Islet precursor cell (in vitro differentiated cells): ENCODE results near the gene SPSB3.
A peak's percentile ranks its signal among the peaks of the same experiment; 100 is the strongest.

Source experiments
- DNase-seq: peaks from one replicate; pipeline ENCODE4 v3.0.0-alpha.2; 2018

The SPSB3 gene

GRCh38 chr16:1782408-1783264 is at the start of gene SPSB3, which contains the start of gene NUBP2:
TSS of gene SPSB3 (minus strand) at chr16:1782571. CDS start at chr16:1781483, 1,088 bp downstream.
TSS of gene NUBP2 (plus strand) at chr16:1782960. CDS start at chr16:1783021, 61 bp downstream.
- peak; percentile 100 for DNase-seq

DNA sequence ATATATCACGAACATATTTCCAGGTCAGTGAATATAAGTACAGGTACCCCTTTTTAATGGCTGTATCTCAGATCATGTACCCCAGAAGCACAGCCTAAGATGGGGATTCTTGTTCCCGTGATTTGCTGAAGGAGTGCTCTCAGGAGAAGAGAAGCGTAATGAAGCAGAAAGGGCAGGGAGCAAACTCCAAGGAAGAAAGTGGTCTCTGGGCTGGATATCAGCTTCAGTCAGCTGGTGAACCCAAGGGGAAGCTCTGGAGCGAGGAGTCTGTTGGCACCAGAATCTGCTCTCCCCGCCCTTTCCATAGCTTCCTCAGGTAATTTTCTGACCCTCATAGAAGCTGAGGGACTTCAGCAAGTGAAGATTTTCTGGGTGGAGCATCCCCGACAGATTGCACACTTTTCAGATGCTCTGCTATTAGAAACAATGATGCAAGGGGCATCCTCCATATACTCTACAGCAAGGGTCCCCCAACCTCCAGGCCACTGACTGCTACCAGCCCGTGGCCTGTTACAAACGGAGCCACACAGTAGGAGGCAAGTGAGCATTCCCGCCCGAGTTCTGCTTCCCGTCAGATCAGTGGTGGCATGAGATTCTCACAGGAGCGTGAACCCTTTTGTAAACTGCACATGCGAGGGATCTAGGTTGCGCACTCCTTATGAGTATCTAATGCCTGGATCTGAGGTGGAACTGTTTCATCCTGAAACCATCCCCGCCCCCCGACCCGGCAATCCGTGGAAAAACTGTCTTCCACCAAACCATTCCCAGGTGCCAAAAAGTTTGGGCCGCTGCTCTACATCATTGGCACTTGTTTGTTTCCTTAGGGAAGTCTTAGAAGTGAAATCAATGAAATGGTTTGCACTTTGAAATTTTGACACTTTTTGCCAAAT is 49.1 kb upstream of the SPSB3 start:
- no peak for DNase-seq

- no peak for DNase-seq
Measured at GRCh38 chr16:1830213-1830612, 47.8 kb upstream of the SPSB3 start.

DNA sequence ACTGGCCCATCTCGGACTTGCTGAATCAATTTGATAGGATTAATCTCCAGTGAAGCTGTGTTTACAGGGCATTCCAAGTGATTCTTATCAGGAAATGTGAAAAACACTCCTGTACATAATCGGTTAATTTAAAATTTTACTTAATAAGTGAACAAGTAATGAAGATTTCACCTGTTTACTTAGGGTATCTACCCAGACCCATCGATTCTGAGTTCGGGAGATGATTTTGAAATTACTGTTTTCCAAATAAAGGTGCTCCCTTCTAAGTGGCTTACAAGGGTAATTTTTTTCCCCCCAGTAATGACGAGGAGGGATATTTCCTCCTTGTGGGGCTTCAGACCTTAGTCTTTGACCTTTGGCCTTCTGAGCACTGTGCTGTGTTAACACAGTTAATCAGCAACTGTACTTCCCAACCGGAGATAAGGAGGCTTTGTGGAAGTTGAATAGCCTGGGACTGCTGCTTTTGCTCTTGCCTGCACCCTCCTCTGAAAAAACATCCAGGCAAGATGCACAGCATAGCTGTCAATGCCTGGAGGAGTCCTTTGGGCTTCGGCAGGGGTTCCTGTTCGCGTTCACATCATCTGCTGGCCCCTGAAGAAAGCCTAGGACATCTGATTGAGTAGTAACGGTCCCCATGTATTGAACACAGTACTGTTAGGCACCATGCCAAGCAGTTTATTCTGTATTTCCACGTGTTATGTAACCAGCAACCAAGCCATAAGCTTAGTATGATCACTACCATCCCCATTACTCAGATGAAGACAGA is 46.5 kb upstream of the SPSB3 start:
- no peak for DNase-seq

DNA sequence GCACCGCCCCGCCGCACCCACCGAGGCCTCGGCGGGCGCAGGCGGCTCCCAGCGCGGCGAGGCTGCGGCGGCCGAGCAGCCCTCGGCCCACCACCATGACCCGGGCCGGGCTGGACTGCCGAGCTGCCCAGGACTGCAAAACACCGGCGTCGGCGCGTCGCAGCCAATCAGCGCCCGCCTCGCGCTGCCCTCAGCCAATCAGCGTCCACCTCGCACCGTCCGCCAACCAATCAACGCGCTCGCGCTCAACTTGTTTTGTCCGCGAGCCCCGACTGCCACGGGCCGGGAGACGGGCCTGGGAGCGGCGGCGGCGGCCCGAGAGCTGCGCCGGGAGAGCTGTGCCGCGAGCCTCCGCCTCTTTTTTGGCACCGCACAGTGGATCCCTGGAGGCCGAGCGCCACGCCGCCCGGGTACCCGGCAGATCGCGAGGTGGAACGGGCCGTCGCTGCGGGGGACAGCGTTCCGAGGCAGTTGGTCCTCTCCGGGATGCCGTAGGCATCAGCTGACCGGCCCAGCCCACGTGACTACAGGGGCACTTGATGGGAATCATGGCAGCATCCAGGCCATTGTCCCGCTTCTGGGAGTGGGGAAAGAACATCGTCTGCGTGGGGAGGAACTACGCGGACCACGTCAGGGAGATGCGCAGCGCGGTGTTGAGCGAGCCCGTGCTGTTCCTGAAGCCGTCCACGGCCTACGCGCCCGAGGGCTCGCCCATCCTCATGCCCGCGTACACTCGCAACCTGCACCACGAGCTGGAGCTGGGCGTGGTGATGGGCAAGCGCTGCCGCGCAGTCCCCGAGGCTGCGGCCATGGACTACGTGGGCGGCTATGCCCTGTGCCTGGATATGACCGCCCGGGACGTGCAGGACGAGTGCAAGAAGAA is 44.6 kb upstream of the SPSB3 start, which contains the start of the genes FAHD1 and HAGH:
Gene FAHD1, plus strand, starts transcription at position 516 of the 883 bp plus-strand sequence. Its CDS starts 33 bp downstream, at position 549.
Gene HAGH, minus strand, starts transcription at position 135 of the 883 bp plus-strand sequence. Its CDS starts 38 bp downstream, at position 97.
- peak; percentile 97 for DNase-seq

DNA sequence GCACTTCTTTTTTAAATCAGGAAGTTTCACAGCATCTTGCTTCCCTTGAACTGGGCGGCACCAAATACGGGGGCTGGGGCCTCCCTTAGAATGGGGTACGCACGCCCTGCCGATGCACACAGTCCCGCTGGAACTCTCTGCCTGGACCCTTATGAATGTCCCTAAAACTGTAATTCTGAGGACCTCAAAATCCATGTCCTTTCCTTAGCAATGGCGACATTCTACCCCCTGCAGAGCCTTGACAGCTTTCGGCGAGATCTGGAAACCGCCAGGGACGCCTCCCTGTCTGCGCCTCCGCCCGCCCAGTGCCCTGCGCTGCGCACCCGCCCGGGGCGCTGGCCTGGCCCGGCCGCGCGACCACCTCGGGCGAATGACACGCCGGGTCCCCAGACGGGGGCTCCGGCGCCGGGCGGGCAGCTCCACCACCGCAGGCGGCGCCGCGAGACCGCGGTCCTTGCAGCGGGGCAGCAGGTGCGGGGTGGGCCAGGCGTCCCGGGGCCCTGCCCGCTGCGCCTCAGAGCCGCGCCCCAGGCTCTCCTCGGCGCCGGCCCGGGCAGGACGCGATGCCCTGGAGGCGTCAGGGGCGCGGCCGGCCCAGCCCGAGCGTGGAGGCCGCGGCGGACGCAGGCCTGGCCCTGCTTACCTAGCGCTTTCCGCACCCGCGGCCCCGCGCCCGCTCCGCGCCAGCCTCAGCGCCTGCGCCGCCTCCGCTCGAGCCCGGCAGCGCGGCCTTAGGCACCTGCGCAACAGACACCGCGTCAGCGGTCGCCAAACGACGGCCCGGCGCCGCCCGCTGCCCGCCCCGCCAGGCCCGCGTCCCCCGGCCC is 43.7 kb upstream of the SPSB3 start:
- DNase-seq = no peak

- DNase-seq = no peak
Measured at GRCh38 chr16:1825381-1825863, 43.1 kb upstream of the SPSB3 start.

DNA sequence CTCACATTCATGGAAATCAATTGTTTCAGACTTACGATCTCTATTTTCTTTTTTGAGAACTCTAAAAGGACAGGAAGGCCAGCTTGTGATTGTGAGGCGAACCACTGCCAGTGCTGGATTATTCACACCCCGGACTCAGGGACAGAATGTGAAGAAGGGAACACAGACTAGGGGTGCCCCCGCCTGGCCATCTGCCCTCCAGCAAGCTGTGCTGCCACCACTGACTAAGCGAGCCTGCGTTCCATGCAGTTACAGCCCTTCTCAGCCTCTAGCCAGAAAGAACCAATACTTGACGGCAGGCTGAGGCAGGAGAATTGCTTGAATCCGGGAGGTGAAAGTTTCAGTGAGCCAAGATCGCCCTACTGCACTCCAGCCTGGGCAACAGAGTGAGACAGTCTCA is 41.5 kb upstream of the SPSB3 start:
- DNase-seq = peak; percentile 69

GRCh38 chr16:1822801-1823200 is 40.4 kb upstream of the SPSB3 start:
- DNase-seq = no peak

DNA sequence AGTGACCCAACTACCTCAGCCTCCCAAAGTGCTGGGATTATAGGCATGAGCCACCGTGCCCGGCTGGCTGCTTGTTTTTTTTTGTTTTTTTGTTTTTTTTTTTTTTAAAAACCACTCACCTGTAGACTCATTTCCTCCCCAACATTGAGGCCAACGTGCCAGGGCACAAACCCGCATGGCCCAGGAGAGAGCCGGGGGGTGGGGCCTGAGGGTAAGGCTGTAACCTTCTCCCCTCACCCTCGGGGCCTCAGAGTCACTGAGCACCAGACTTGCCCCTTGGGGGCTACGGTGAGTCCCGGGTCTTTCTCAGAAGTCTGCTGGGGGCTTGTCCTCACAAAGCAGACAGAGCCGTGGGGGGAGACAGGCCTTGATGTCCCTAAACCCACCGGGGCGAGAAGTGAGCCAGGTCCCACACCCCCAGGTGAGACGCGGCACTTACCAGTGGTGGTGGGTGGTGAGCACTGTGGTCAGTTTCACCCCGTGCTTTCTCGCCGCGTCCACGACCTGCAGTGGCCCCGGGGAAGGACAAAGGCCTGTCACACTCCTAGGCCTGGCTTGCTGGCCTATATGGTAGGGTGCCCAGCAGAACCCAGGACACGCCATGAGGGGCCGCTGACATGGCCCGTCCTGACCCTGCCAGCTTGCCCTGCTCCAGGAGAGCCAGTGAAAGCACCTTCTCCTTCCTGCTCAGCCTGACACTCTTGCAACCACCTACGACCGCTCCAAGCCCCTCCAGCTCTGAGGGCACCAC is 39.7 kb upstream of the SPSB3 start:
- no peak for DNase-seq

GRCh38 chr16:1820946-1821290 is 38.5 kb upstream of the SPSB3 start:
- DNase-seq = no peak

DNA sequence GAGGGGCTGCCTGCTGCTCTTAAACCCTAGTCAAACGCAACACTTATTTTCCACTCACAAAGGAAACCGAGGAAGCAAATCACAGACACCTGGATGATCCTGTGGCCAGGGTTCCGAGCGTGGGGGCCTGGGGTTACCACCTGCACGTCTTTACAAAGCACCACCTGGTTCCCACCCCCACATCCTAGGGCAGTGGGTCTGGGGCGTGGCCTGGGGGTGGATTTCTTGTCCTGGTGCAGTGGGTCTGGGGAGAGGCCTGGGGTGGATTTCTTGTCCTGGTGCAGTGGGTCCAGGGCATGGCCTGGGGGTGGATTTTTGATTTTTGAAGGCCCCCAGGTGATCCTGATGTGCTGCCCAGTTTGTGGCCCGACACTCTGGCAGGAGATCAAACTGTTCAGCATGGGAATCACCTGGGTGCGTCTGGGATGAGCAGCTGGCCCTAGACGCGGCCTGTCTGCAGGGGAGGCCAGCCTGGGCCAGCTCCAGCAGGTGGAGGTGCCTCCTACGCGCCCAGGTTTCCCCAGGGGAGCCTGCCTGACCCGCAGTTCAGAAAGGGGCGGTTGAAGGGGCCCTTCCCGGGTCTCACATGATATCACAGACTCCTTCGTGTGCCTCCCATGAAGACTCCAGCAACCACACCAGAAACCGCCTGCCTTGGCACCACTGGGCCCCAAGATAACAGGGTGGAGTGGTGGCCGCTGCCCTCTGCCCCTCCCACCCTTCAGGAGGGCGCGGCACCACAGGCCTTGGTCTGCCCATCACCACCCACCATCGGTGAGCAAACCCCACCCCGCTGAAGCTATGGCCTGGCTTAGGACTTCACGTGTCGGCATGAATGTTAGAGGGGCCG is 38.0 kb upstream of the SPSB3 start:
- DNase-seq = no peak

DNA sequence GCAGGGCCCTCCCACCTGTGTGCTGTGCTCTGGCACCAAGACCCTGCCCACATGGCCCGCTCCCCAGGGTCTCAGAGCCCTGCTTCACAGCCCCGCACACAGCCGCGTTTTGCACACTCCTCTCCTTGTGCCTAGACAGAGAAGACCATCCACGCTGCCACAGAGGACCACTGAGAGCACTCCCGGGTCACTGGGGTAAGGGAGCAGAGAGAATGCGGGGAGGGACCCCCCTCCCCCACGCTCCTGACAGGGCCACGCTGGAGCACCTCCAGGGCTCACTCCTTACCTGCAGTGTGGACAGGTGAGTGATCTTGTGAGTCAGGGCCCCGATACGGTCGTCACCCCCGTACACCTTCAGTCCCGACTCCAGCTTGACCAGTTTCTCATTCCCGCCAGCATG is 37.2 kb upstream of the SPSB3 start:
- DNase-seq = no peak

DNA sequence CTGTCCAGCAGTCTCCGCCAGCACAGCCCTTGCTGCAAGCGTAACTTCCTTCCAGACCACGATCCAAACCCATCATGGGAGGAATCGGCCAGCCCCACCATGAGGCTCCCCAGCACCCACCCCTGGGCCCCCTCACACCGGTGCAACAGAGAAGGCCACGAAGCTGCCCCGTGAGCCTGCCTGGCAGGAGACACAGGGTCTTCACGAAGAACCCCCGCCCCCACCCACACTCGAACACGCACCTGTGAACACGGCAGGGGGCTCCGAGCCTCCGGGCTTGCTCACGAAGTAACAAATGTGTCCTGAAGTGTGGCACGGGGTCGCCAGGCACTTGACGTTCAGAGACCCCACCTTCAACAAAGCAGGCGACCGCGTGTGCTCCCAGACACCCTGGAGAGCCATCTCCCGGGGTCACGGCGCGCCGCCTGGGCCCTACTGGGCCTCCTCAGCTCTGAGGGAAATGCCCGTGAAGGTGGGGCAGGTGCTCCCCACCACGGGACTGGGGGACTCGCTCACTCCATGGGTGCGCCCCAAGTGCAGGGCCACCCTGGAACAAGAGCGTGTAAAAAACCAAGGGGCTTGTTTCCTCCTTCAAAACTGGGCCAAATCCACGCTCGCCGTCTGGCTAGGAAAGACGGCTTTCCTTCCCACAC is 36.6 kb upstream of the SPSB3 start:
- DNase-seq = no peak

DNA sequence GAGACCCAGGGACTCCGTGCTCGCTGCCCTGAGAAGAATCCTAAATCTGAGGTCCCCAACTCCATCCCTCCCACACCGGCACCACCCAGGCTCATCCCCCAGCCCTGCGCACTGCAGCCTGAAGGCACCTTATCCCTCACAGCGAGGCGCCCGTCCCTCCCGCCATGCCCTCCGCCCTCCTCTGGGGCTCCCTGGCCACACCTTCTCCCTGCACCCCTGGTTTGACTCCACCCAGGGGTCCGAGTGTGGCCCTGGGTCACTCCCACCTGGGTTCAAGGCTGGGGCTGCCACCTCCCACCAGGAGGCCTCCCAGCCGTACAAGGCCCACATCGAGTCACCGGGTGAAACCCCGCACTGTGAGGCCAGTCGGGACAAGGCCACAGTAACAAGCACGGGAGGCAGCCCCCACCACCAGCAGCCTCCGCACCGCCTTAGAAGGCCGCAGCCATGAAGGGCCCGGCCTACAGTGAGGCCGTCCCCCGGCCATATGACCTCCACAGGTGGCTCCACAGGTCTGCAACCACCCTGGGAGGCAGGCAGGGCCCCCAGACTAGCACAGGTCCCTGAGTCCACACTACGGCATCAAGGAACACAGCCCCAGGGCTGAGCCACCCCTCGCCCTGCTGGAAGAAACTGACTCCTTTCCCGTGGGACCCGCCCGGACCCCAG is 36.0 kb upstream of the SPSB3 start:
- no peak for DNase-seq

- no peak for DNase-seq
Measured at GRCh38 chr16:1817716-1818115, 35.3 kb upstream of the SPSB3 start.

GRCh38 chr16:1817276-1817589 is 34.9 kb upstream of the SPSB3 start:
- no peak for DNase-seq
